Activated naive CD4-positive, alpha-beta T cell (primary cell): Measurements from ENCODE around the gene GSS.

Source experiments
- DNase-seq, 4 experiments: peaks; one replicate each; lab custom pipeline; 2025; lab: John Stamatoyannopoulos, UW

The GSS gene

GRCh38 chr20:34955231-34956040, at the start of gene GSS, which contains the start of gene MYH7B:
GSS (minus strand) TSS chr20:34955806; CDS start chr20:34951852, 3,954 bp downstream.
MYH7B (plus strand) TSS chr20:34955868; CDS start chr20:34978006, 22,138 bp downstream.
- DNase-seq: peak; percentile 92 to 97 (median 96)

GRCh38 chr20:35004749-35005462, 49.3 kb upstream of the GSS start:
- no peak for DNase-seq

- DNase-seq: no peak
These were observed 48.6 kb upstream of the GSS start for GRCh38 chr20:35004051-35004725.

GRCh38 chr20:35003211-35004031, 47.8 kb upstream of the GSS start:
- no peak for DNase-seq

- DNase-seq: no peak
These were observed 47.0 kb upstream of the GSS start for GRCh38 chr20:35002426-35003210.

GRCh38 chr20:35001596-35002362, 46.2 kb upstream of the GSS start:
- DNase-seq: no peak

GRCh38 chr20:35000922-35001595, 45.5 kb upstream of the GSS start:
- no peak for DNase-seq

GRCh38 chr20:35000311-35000921, 44.8 kb upstream of the GSS start:
- no peak for DNase-seq

GRCh38 chr20:34999782-35000181, 44.2 kb upstream of the GSS start:
- DNase-seq: no peak

- DNase-seq: no peak
These were observed 43.4 kb upstream of the GSS start for GRCh38 chr20:34999021-34999451.

- DNase-seq: no peak
These were observed 42.8 kb upstream of the GSS start for GRCh38 chr20:34998331-34998950.

GRCh38 chr20:34997774-34998173, 42.2 kb upstream of the GSS start:
- no peak for DNase-seq

GRCh38 chr20:34997131-34997561, 41.5 kb upstream of the GSS start:
- DNase-seq: no peak

- no peak for DNase-seq
These were observed 40.8 kb upstream of the GSS start for GRCh38 chr20:34996243-34997028.

GRCh38 chr20:34995696-34996095, 40.1 kb upstream of the GSS start:
- DNase-seq: no peak

GRCh38 chr20:34995192-34995591, 39.6 kb upstream of the GSS start:
- no peak for DNase-seq

- no peak for DNase-seq
These were observed 39.0 kb upstream of the GSS start for GRCh38 chr20:34994509-34995131.
